Vagina (tissue), 2 donors: ENCODE data around the gene CCSER1. TPM values are rescaled to one million over a fixed set of nuclear protein-coding genes. Genes with fewer than 3 reads are reported as not detected.

ENCODE experiments used
- DNase-seq, 2 donors: peaks; one replicate each; pipeline ENCODE4 v3.0.0-alpha.2; 2017; ENCODE audit errors: extremely low spot score in 2 of 2
- H3K27ac ChIP-seq: fragments of 200-600 bp; sonication (generic); one replicate; pipeline ENCODE4 v1.5.1; 2019
- H3K27me3 ChIP-seq: fragments of 200-600 bp; sonication (generic); one replicate; pipeline ENCODE4 v1.5.1; 2019
- H3K36me3 ChIP-seq, 2 donors: fragments of 200-600 bp; sonication (generic); one replicate each; pipeline ENCODE4 v1.5.1; 2017 to 2019
- H3K4me1 ChIP-seq: fragments of 200-600 bp; sonication (generic); one replicate; pipeline ENCODE4 v1.5.1; 2019
- H3K4me3 ChIP-seq, 2 donors: fragments of 200-600 bp; sonication (generic); 1 replicate in 1 of 2; 2 replicates in 1 of 2; pipeline ENCODE4 v1.5.1; 2016 to 2019
- H3K9me3 ChIP-seq: fragments of 200-600 bp; sonication (generic); one replicate; pipeline ENCODE4 v1.5.1; 2019
- CTCF ChIP-seq, 3 experiments: fragments of 450-650 bp in 2 of 3; fragments of 200-600 bp in 1 of 3; sonication (generic) in 1 of 3; IDR thresholded peaks; one replicate each; pipeline ENCODE4 v1.5.1; 2017 to 2019; ENCODE audit warnings: antibody characterized with exemption in 3 of 3, mild to moderate bottlenecking in 2 of 3, moderate library complexity in 2 of 3
- POLR2A ChIP-seq, 2 donors: fragments of 450-650 bp; IDR thresholded peaks; one replicate each; pipeline ENCODE4 v1.6.1; 2017; ENCODE audit warnings: antibody characterized with exemption in 2 of 2, mild to moderate bottlenecking in 2 of 2, moderate library complexity in 2 of 2
- POLR2AphosphoS5 ChIP-seq, 2 donors: sonication (generic); formaldehyde crosslinking; IDR thresholded peaks; one replicate each; pipeline ENCODE4 v1.9.0; 2017; ENCODE audit warnings: antibody characterized with exemption in 2 of 2, mild to moderate bottlenecking in 2 of 2, low read depth in 1 of 2; ENCODE audit not compliant: insufficient read depth in 1 of 2
- intact Hi-C: fragments of 100-400 bp; cut with DNase I; formaldehyde crosslinking; loops from one replicate; pipeline ENCODE4 v1.15.1; 2023
- total RNA-seq: library from RNA; depleted of rRNA; stranded (reverse); fragments of >200 nt; gene quantifications from one replicate; pipeline ENCODE4 v1.2.3, GENCODE V29; 2016

The CCSER1 gene
- total RNA-seq, 1 donor from 2014 or later = 8.1 TPM

DNA sequence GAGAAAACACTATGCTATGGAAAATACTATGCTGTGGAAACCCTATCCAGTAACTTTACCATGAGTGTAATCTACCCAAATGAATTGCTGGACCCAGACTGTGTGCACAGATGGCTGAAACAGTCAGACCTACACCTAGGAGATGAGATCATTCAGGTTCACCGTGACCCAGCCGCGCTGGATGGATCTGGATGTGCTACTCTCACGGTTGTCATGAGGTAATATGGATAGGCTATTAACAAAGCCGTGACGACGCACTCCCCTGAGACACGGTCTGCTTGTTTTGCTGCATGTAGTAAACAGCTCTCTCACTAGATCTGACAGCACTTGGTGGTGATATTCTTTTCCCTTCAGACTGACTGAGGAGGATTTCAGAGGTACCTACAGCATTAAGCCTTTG is 1344.1 kb downstream of the CCSER1 start:
- TF ChIP-seq POLR2AphosphoS5 (IDR thresholded peaks at IDR 0.05; ENCODE audit: insufficient read depth in 1 of 2, low read depth in 1 of 2) (no peak), CTCF (IDR thresholded peaks at IDR 0.05) (no peak), POLR2A (IDR thresholded peaks at IDR 0.05) (no peak)
- DNase-seq = peak in 1 of 2 donors; percentile 84
- no peak overlapping the region for H3K4me3 ChIP-seq
- H3K27ac ChIP-seq = no peak overlapping the region
- H3K36me3 ChIP-seq = no peaks in the 10 kb centered on the region
- intact Hi-C loops = no loop called here
- no peaks in the 10 kb centered on the region for H3K27me3 ChIP-seq
- H3K4me1 ChIP-seq = no peaks in the 10 kb centered on the region
- no peaks in the 10 kb centered on the region for H3K9me3 ChIP-seq

- Histone ChIP-seq H3K4me3 (no peak overlapping the region), H3K9me3 (no peaks in the 10 kb centered on the region), H3K27me3 (no peaks in the 10 kb centered on the region), H3K36me3 (no peaks in the 10 kb centered on the region), H3K4me1 (no peaks in the 10 kb centered on the region), H3K27ac (no peak overlapping the region)
- intact Hi-C loops = no loop called here
- no peak for TF ChIP-seq POLR2A (IDR thresholded peaks at IDR 0.05)
- TF ChIP-seq CTCF (IDR thresholded peaks at IDR 0.05) = no peak
- TF ChIP-seq POLR2AphosphoS5 (IDR thresholded peaks at IDR 0.05; ENCODE audit: insufficient read depth in 1 of 2, low read depth in 1 of 2) = no peak
- no peak for DNase-seq
Measured at GRCh38 chr4:91472046-91472445, 1344.9 kb downstream of the CCSER1 start.

DNA sequence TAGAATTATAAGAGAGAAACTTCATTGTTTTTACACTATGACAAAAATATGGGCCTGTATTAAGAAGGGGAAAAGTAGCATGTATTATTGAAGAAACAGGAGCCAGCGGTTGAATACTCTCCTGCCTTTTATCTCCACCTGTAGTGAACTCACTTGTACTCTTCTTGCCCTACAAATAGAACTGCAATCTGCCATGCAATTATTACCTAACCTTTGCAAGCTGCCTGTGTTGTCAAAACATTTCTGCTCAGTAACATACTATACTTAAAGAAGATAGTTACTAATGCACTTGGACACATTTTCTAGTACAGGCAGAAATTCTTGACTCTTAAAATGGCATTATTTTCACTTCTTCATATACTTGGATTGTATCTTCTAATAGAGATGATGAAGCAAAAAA is 1358.2 kb downstream of the CCSER1 start:
- Histone ChIP-seq H3K36me3 (no peaks in the 10 kb centered on the region), H3K4me1 (no peaks in the 10 kb centered on the region), H3K27ac (no peak overlapping the region), H3K9me3 (no peaks in the 10 kb centered on the region), H3K27me3 (no peaks in the 10 kb centered on the region), H3K4me3 (no peak overlapping the region)
- no peak for TF ChIP-seq CTCF (IDR thresholded peaks at IDR 0.05)
- TF ChIP-seq POLR2AphosphoS5 (IDR thresholded peaks at IDR 0.05; ENCODE audit: insufficient read depth in 1 of 2, low read depth in 1 of 2) = no peak
- no peak for TF ChIP-seq POLR2A (IDR thresholded peaks at IDR 0.05)
- intact Hi-C loops = no loop called here
- DNase-seq = no peak

GRCh38 chr4:91488946-91489345 is 1361.8 kb downstream of the CCSER1 start:
- H3K4me3 ChIP-seq = no peak overlapping the region
- H3K27me3 ChIP-seq = no peaks in the 10 kb centered on the region
- H3K36me3 ChIP-seq = no peaks in the 10 kb centered on the region
- intact Hi-C loops = no loop called here
- TF ChIP-seq POLR2AphosphoS5 (IDR thresholded peaks at IDR 0.05; ENCODE audit: insufficient read depth in 1 of 2, low read depth in 1 of 2) = no peak
- no peak for TF ChIP-seq POLR2A (IDR thresholded peaks at IDR 0.05)
- no peak for TF ChIP-seq CTCF (IDR thresholded peaks at IDR 0.05)
- H3K9me3 ChIP-seq = no peaks in the 10 kb centered on the region
- no peaks in the 10 kb centered on the region for H3K4me1 ChIP-seq
- no peak for DNase-seq
- H3K27ac ChIP-seq = no peak overlapping the region

- H3K9me3 ChIP-seq = no peaks in the 10 kb centered on the region
- H3K36me3 ChIP-seq = no peaks in the 10 kb centered on the region
- TF ChIP-seq POLR2AphosphoS5 (IDR thresholded peaks at IDR 0.05; ENCODE audit: insufficient read depth in 1 of 2, low read depth in 1 of 2) (no peak), CTCF (IDR thresholded peaks at IDR 0.05) (no peak), POLR2A (IDR thresholded peaks at IDR 0.05) (no peak)
- no peaks in the 10 kb centered on the region for H3K27me3 ChIP-seq
- DNase-seq = no peak
- intact Hi-C loops = no loop called here
- H3K4me3 ChIP-seq = no peak overlapping the region
- H3K27ac ChIP-seq = no peak overlapping the region
- no peaks in the 10 kb centered on the region for H3K4me1 ChIP-seq
Measured at GRCh38 chr4:91497892-91498291, 1370.7 kb downstream of the CCSER1 start.
